ENCODE results near the gene LSM5. TPM values are rescaled to one million over a fixed set of nuclear protein-coding genes. Genes with fewer than 3 reads are reported as not detected.

LSM5 gene
- total RNA-seq, 4 donors from 2014 or later = 30.7 to 82.0 (median 50.0) TPM

- H3K27ac ChIP-seq = no peak overlapping the region
- H3K36me3 ChIP-seq = no peaks in the 10 kb centered on the region
- no peaks in the 10 kb centered on the region for H3K9me3 ChIP-seq
- no peak overlapping the region for H3K4me3 ChIP-seq
- no peak for DNase-seq
- no peaks in the 10 kb centered on the region for H3K27me3 ChIP-seq
- H3K4me1 ChIP-seq = no peaks in the 10 kb centered on the region
- intact Hi-C loops (cut with DNase I; ENCODE audit: low total_unique reads) = no loop called here
- TF ChIP-seq POLR2A (IDR thresholded peaks at IDR 0.05) (no peak), CTCF (IDR thresholded peaks at IDR 0.05) (no peak)
These were observed 53.8 kb downstream of the LSM5 start for GRCh38 chr7:32436146-32436928.

Other genes with a start within 250 kb of the LSM5 start
- gene AVL9, start 5.1 kb upstream of the LSM5 start, total RNA-seq = 10 to 100 TPM; 34.7 to 50.0 (median 38.5) TPM

All from uterus (tissue), 4 donors.